ENCODE data around the gene SKA1. TPM values are rescaled to one million over a fixed set of nuclear protein-coding genes. Genes with fewer than 3 reads are reported as not detected.
"Not testable (repeated sequence)": the region's sequence is repeated elsewhere in the genome, so short reads cannot be mapped to it uniquely, and the experiment has no call there.

Gene SKA1
- total RNA-seq, 2 donors from 2014 or later = 34.6 to 55.4 TPM

DNA sequence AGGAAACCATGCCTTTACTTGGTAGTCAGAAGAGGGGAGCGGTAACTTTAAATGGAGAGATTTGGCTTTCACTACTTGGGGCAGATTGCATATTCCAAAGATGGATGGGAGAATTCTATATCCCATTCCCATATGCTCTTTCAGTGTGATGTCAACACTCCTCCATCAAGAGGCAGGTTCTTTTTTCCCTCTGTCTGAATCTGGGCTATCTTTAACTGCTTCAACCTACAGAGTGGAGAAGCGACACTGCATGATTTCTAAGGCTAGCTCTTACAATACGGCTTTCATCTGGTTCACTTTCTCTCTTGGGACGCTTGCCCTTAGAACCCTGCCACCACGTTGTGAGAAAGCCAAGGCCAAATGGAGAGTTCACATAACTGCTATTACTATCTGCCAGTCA lies 34.4 kb downstream of the SKA1 start:
- Mint-ChIP-seq H3K27ac (no peak overlapping the region), H3K9me3 (no peaks in the 10 kb centered on the region), H3K36me3 (no peaks in the 10 kb centered on the region)
- DNase-seq (ENCODE audit: low spot score in 2 of 2) = no peak
- no peak for ATAC-seq

DNA sequence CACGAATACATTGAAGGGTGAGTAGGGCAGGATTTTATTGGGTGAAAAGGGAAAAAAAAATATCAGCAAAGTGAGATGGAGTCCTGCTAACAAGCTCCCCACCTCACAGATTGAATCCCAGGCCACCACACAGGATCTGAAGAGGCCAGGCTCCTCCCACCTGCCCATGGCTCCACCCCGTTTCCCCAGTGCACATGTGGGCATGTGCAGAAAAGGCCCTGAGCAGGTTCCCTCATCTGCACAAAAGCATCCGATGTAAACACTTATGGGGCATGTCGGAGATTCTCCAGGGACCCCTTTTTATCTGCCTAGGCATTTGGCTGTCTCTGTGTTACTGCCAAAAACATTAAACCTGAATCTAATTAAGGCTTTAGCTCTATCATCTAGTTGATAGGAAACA lies 35.2 kb downstream of the SKA1 start:
- DNase-seq (ENCODE audit: low spot score in 2 of 2) = no peak
- no peaks in the 10 kb centered on the region for H3K36me3 Mint-ChIP-seq
- ATAC-seq = no peak
- H3K27ac Mint-ChIP-seq = no peak overlapping the region
- no peaks in the 10 kb centered on the region for H3K9me3 Mint-ChIP-seq

DNA sequence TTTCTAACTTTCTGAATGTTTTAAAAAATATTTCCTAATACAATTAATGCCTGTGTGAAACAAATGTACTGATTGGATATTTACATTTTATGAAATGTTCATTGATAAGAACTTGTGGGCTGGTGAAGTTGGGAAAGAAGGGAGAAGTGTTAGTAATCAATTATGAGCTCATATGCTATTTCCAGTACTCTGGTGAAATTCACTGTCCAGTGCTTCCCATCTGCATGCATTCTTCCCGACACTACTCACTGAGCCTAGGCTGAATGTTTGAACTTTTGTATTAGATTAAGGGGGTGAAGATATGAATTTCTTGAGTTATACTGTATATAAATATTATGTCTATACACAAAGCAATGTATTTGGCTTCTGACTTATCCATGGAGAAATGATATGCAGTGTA lies 36.0 kb downstream of the SKA1 start:
- no peaks in the 10 kb centered on the region for H3K36me3 Mint-ChIP-seq
- ATAC-seq (no peak), DNase-seq (ENCODE audit: low spot score in 2 of 2) (no peak)
- no peaks in the 10 kb centered on the region for H3K9me3 Mint-ChIP-seq
- H3K27ac Mint-ChIP-seq = no peak overlapping the region

DNA sequence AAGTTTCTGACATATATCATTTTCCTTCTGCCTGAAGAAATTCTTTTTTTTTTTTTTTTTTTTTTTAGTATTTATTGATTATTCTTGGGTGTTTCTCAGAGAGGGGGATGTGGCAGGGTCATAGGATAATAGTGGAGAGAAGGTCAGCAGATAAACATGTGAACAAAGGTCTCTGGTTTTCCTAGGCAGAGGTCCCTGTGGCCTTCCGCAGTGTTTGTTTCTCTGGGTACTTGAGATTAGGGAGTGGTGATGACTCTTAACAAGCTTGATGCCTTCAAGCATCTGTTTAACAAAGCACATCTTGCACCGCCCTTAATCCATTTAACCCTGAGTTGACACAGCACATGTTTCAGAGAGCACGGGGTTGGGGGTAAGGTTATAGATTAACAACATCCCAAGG lies 42.0 kb downstream of the SKA1 start:
- not testable (repeated sequence) for H3K27ac Mint-ChIP-seq; DNase-seq (ENCODE audit: low spot score in 2 of 2); H3K9me3 Mint-ChIP-seq; ATAC-seq; H3K36me3 Mint-ChIP-seq

DNA sequence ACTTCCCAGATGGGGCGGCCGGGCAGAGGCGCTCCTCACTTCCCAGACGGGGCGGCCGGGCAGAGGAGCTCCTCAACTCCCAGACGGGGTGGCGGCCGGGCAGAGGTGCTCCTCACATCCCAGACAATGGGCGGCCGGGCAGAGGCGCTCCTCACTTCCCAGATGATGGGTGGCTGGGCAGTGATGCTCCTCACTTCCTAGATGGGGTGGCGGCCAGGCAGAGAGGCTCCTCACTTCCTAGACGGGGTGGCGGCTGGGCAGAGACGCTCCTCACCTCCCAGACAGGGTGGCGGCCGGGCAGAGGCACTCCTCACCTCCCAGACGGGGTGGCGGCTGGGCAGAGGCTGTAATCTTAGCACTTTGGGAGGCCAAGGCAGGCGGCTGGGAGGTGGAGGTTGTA lies 42.9 kb downstream of the SKA1 start:
- not testable (repeated sequence) for H3K9me3 Mint-ChIP-seq; DNase-seq (ENCODE audit: low spot score in 2 of 2); ATAC-seq; H3K36me3 Mint-ChIP-seq; H3K27ac Mint-ChIP-seq

DNA sequence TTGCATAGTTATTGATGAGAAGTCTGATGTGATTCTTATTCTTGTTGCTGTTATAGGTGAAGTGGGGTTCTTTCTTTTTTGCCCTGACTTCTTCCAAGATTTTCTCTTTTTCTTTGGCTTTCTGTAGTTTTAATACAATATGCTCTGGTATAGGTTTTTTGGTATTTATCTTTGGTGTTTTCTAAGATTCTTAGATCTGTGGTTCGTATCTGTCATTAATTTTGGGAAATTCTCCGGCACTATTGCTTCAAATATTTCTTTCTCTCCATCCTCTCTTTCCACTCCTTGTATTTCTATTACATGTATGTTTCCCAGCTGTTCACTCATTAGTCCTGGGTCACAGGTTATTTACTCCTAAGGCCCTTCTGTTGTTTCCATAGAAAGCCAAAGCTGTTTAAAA lies 43.8 kb downstream of the SKA1 start:
- H3K27ac Mint-ChIP-seq = no peak overlapping the region

DNA sequence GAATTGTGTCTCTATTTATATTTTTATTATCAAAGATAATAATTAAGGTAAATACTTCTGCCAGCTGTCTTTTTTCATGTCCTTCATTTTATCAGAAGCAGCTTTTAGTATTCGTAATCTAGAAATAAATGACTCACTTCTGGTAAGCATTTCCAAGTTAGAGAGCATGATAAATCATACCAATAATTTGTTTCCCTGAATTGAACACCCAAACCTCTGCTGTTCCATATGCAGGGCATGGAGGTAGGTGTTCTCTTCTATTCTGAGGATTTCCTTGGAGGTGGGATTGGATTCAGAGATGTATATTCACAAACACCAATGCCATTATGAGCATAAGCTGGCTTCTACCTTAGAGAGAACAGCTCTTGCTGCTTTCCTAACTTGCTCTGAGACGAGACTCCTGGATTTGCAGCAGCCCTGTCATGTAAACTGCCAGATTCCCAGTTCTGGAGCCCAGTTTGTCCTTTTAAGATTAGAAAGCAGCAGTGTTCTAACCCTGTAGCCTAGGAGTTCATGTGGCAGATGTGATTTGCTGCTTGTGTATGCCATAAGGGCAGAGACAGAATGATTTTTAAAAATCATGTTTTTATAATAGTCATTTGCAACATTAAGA lies 47.5 kb downstream of the SKA1 start:
- Mint-ChIP-seq H3K9me3 (peaks cover 9 to 12% of the 10 kb centered on the region in 2 donors), H3K27ac (no peak overlapping the region), H3K36me3 (peaks cover 7% of the 10 kb centered on the region in 2 donors)
- ATAC-seq (no peak), DNase-seq (ENCODE audit: low spot score in 2 of 2) (no peak)

More for the DNA sequence above, 43.8 kb downstream of the SKA1 start:
- DNase-seq (ENCODE audit: low spot score in 2 of 2) (no peak), ATAC-seq (no peak)
- Mint-ChIP-seq H3K36me3 (peaks cover 0 to 7% of the 10 kb centered on the region in 2 donors), H3K9me3 (peaks cover 4 to 9% of the 10 kb centered on the region in 2 donors)

DNA sequence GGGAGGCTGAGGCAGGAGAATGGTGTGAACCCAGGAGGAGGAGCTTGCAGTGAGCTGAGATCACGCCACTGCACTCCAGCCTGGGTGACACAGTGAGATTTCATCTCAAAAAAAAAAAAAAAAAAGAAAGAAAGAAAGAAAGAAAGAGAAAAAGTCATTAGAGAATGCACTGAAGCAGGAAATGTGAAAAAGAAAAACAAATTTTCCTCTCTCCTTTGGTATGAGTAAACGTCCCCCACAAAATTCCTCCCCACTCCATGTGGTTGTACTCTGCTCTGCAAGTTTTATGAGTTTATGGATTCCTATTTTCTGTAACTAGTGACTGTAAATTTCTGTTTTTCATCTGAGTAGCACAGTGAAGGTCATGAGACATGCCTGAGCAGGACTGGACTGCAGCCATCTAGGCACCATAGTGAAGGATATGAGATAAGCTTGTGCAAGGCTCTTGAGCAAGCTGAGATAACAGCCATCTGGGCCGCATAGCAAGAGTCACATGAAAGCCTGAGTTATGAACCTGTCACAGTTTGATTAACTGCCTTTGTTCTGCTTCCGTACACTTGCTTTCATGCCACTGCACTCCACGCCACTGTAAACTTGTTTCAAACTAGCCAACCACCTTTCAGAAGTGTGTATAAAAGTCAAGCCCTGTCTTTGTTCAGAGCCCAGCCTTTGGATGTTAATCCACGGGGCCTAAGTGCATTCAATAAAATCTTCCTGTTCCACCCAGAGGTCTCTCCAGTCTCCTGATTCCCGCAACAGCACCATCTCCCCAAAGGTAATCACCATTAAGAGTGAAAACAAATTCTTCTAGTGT lies 50.2 kb downstream of the SKA1 start:
- ATAC-seq = no peak
- no peak for DNase-seq (ENCODE audit: low spot score in 2 of 2)
- Mint-ChIP-seq H3K9me3 (peaks cover 0 to 8% of the 10 kb centered on the region in 2 donors), H3K36me3 (peaks cover 0 to 7% of the 10 kb centered on the region in 2 donors), H3K27ac (no peak overlapping the region)

DNA sequence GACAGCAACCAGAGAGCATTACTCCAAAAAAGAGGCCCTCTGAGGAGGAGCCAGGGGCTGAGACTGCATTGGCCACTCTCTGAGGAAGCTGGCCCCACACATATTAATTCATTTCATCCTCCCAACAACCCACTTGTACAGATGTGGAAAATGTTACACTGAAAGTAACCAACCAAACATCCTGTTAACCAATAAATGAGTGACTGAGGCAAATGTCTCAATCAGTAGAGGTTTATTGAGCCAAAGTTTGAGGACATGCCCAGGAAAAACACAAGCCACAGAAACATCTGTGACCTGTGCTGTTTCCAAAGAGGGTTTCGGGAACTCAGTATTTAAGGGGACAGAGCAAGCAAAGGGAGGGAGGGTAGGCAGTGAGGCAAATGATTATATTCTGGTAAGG lies 53.0 kb downstream of the SKA1 start:
- Mint-ChIP-seq H3K9me3 (peaks cover 0 to 8% of the 10 kb centered on the region in 2 donors), H3K27ac (no peak overlapping the region), H3K36me3 (peaks cover 0 to 7% of the 10 kb centered on the region in 2 donors)
- ATAC-seq (no peak), DNase-seq (ENCODE audit: low spot score in 2 of 2) (no peak)

DNA sequence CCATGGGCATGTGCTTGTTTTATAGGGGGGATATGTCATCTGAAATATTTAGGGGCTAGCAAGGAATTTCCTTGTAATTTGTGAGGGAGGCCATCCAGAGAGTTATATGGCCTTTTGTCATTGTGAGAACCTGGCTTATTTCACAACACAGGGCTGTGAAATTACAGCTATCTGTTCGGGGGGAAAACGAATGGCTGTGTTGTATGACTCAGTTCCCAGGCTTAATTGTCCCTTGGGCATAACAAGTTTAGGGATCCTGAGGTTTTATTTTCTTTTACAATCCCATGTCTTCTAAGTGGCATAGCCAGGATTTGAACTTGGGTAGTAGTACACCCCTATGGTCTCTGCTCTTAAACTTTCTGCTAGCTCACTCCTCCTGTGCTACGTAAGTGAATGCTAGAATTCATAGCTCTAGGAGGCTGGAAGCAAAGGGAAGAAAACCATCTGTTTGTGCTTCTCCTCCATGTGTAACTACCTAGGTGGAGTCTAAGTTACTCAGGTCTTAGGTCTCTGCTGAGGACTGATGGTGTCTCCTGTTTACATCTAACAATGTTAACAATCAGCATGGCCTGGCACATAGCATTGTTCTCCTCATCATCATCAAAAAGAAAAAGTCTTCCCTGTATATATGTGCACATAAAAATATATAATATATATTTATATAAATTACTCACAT lies 53.8 kb downstream of the SKA1 start:
- Mint-ChIP-seq H3K27ac (no peak overlapping the region), H3K9me3 (peaks cover 0 to 8% of the 10 kb centered on the region in 2 donors), H3K36me3 (peaks cover 0 to 7% of the 10 kb centered on the region in 2 donors)
- DNase-seq (ENCODE audit: low spot score in 2 of 2) (no peak), ATAC-seq (no peak)

DNA sequence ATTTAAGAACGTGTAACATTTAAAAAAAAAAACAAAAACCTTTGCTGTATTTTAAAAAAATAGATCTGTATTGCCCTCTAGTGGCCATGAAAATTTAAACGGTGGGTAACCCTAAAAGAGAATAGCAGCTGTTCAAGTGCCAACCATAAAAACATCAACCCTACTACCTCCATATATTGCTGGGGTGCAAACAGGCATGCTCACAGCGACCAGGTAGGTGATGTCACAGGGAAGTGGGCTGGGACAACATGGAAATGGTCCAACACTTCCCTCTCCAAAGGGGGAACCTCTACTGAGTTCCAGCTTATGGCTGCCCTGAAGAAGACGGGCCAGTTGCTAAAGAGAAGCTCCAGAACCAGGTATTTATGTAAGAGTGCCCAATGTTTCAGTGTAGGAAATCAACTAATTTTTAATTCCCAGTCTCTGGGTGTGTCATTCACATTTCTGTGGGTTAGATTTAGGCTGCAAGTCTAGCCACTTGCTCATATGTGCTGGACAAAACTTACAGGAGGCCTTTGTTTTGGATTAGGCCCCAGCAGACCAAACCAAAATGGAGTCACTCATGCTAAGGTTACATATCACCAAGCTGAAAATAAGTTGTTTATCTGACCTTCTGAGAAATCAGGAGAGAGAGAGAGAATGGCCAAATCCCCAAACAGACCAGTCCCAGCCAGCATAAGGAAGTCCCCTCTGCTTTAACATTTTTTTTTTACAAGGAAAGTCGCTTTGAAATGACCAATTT lies 54.5 kb downstream of the SKA1 start:
- ATAC-seq (peak; percentile 40), DNase-seq (ENCODE audit: low spot score in 2 of 2) (peak in 1 of 2 donors; percentile 11)
- H3K36me3 Mint-ChIP-seq = peaks cover 0 to 7% of the 10 kb centered on the region in 2 donors

DNA sequence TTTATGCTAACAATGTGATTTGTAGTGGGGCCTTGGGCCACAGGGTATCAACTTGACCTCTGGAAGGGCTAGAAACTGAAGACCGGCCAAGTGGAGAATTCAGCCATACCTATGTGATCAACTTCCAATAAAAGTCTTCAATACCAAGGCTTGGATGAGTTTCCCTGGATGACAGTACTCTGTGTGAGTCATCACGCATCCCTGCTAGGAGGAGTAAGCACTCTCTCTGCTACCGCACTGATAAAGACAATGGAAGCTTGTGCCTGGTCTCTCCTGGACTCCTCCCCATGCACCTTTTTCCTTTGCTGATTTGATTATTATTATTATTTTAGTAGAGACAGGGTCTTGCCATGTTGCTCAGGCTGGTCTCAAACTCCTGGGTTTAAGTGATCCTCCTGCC lies 58.1 kb downstream of the SKA1 start:
- ATAC-seq = no peak

More for the DNA sequence above, 54.5 kb downstream of the SKA1 start:
- H3K27ac Mint-ChIP-seq = no peak overlapping the region
- H3K9me3 Mint-ChIP-seq = peaks cover 0 to 8% of the 10 kb centered on the region in 2 donors

DNA sequence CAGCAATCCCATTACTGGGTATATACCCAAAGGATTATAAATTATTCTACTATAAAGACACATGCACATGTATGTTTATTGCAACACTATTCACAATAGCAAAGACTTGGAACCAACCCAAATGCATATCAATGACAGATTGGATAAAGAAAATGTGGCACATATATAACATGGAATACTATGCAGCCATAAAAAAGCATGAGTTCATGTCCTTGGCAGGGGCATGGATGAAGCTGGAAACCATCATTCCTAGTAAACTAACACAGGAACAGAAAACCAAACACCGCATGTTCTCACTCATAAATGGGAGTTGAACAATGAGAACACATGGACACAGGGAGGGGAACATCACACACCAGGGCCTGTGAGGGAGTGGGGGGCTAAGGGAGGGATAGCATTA lies 61.9 kb downstream of the SKA1 start:
- not testable (repeated sequence) for H3K27ac Mint-ChIP-seq; H3K36me3 Mint-ChIP-seq; DNase-seq (ENCODE audit: low spot score in 2 of 2); H3K9me3 Mint-ChIP-seq; ATAC-seq

More for the DNA sequence above, 58.1 kb downstream of the SKA1 start:
- H3K9me3 Mint-ChIP-seq = no peaks in the 10 kb centered on the region
- no peak overlapping the region for H3K27ac Mint-ChIP-seq
- H3K36me3 Mint-ChIP-seq = no peaks in the 10 kb centered on the region
- DNase-seq (ENCODE audit: low spot score in 2 of 2) = no peak

DNA sequence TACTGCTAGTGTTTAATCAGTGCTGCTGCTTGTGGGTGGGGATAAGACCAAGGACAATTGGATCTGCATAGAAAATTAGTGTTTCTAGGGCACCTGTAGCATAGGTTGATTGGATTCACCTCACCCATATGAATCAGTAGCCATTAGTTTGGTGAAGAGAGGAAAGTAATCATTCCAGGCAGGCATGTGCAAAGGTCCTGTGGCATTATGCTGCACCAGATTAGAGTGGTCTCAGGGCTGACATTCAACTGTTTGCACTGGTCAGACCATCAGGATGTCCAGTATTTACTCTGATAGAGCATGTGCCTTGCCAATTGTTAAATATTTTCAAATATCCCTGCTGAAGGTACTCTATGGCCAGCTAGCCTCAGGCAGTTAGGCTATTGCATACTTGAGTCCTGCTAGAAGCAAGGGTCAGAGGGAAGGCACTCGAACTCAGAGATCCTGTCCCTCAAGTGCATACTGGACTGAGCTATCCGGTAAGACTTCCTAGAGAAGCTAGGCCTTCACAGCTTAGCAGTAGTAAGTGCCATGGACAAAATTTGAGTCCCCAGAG lies 64.7 kb downstream of the SKA1 start:
- H3K36me3 Mint-ChIP-seq = peaks cover 0 to under 1% of the 10 kb centered on the region in 2 donors
- no peak for DNase-seq (ENCODE audit: low spot score in 2 of 2)
- no peak overlapping the region for H3K27ac Mint-ChIP-seq
- H3K9me3 Mint-ChIP-seq = no peaks in the 10 kb centered on the region
- ATAC-seq = no peak

DNA sequence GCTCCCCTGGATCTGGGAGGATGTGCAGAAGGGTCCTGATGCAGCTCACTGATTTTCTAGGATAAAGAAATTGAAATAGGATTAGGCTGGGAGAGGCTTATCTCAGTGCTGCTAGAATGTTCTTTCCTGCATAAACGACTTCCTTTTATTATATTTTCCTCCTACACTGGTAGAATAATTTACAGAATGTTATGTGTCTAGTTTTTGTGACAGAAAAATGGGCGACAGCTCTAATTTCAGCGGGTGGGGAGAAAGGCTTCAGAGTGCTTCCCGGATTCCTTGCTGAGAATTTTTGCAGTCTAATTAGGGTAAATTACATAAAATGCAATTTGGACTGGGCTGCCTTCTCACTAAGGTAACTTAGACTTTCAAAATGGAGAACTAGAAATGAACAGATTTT lies 66.2 kb downstream of the SKA1 start:
- Mint-ChIP-seq H3K27ac (no peak overlapping the region), H3K9me3 (peaks cover 7 to 8% of the 10 kb centered on the region in 2 donors), H3K36me3 (peaks cover 9% of the 10 kb centered on the region in 2 donors)
- ATAC-seq (no peak), DNase-seq (ENCODE audit: low spot score in 2 of 2) (no peak)

DNA sequence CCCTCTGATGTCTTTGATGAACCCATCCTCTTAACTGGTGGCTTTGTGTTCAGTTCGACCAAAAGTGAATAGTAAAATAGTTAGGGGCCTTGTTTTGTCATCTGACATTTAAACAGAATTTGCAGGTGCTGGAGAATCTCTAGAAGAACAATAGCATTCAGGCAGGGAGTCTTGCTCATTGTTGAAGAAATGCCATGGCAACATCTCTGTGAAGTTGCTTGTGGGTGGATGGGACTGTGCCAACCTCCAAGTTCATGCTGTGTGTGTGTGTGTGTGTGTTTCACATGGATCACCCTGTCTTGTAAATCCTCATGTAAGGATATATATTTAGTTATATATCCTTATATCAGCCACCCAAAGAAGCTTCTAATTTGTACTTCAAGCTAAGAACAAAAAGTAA lies 66.7 kb downstream of the SKA1 start:
- H3K36me3 Mint-ChIP-seq = peaks cover 9% of the 10 kb centered on the region in 2 donors
- DNase-seq (ENCODE audit: low spot score in 2 of 2) (no peak), ATAC-seq (no peak)

More for the DNA sequence above, 66.7 kb downstream of the SKA1 start:
- peaks cover 7 to 8% of the 10 kb centered on the region in 2 donors for H3K9me3 Mint-ChIP-seq
- H3K27ac Mint-ChIP-seq = no peak overlapping the region

Measured in activated naive CD4-positive, alpha-beta T cell treated with anti-CD3 and anti-CD28 coated beads, Interleukin-2, amount 50 U/mL, for 72 hours (primary cell).